ENCODE measurements around the gene MCC. TPM values are rescaled to one million over a fixed set of nuclear protein-coding genes. Genes with fewer than 3 reads are reported as not detected.

Gene MCC
- total and polyA plus RNA-seq, 4 donors = 1.6 to 38.6 (median 11.2) TPM

DNA sequence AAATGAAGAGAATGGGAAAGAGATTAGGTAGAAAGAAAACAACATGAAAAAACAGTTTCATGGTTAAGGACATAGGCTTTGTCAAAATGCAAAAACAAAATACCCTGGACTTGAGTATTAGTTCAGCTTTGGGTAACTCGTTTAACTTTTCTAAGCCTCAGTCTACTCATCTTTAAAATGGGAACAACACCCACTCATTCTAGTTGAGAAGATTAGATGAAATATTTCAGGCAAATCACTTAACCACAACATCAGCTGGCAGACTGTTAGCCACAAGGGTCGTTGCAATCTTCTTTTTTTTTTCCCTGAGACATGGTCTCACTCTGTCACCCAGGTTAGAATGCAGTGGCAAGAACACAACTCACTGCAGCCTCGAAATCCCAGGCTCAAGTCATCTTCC, 326.0 kb downstream of the MCC start:
- H3K27me3 ChIP-seq (ENCODE audit: control insufficient read depth in 3 of 3, insufficient read depth in 3 of 3, low read length in 2 of 3) = no peaks in the 10 kb centered on the region
- ATAC-seq (ENCODE audit: insufficient read depth, low FRiP score) (no peak), DNase-seq (no peak)
- H3K4me1 ChIP-seq (ENCODE audit: control insufficient read depth in 5 of 5, insufficient read depth in 5 of 5, low read length in 5 of 5) = peaks cover 6 to 37% (median 20%) of the 10 kb centered on the region in 5 donors
- TF ChIP-seq CTCF (IDR thresholded peaks at IDR 0.05; ENCODE audit: control extremely low read depth, extremely low read depth) = no peak
- no peak overlapping the region for H3K27ac ChIP-seq (ENCODE audit: low read depth in 1 of 2, low read length in 1 of 2)
- 60 to 61% methylated on average over 3 of the region's 3 CpGs for WGBS, 2 donors
- no peaks in the 10 kb centered on the region for H3K36me3 ChIP-seq (ENCODE audit: control insufficient read depth in 4 of 4, insufficient read depth in 4 of 4, low read length in 4 of 4)
- no peak overlapping the region for H3K4me3 ChIP-seq
- no peak overlapping the region for H3K9ac ChIP-seq (ENCODE audit: insufficient read depth in 1 of 2, low read length in 2 of 2)
- no peaks in the 10 kb centered on the region for H3K9me3 ChIP-seq (ENCODE audit: control insufficient read depth in 4 of 4, insufficient read depth in 3 of 4, low read length in 3 of 4)

DNA sequence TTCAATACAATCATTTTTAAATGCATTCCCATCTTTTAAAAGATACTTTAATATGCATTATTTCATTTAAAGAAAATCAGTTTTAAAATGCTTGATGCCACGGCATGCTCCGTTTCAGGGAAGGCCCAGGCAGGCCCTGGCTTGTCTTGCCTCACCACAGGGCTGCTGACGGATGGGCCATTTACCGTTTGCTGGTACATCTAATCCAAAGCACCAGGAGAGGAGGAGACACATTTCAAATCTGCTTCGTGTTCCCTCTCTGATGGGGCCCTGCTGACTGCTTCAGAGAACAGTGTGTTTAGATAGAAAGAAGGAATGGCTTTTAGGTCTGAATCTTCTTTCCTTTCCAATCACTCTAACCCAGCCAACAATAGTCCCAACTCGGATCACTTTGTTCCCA, 326.4 kb downstream of the MCC start:
- TF ChIP-seq CTCF (IDR thresholded peaks at IDR 0.05; ENCODE audit: control extremely low read depth, extremely low read depth) = no peak
- no peak overlapping the region for H3K4me3 ChIP-seq
- DNase-seq (no peak), ATAC-seq (ENCODE audit: insufficient read depth, low FRiP score) (no peak)
- H3K9me3 ChIP-seq (ENCODE audit: control insufficient read depth in 4 of 4, insufficient read depth in 3 of 4, low read length in 3 of 4) = no peaks in the 10 kb centered on the region
- H3K27me3 ChIP-seq (ENCODE audit: control insufficient read depth in 3 of 3, insufficient read depth in 3 of 3, low read length in 2 of 3) = no peaks in the 10 kb centered on the region
- peaks cover 2 to 33% (median 16%) of the 10 kb centered on the region in 5 donors for H3K4me1 ChIP-seq (ENCODE audit: control insufficient read depth in 5 of 5, insufficient read depth in 5 of 5, low read length in 5 of 5)
- no peak overlapping the region for H3K27ac ChIP-seq (ENCODE audit: low read depth in 1 of 2, low read length in 1 of 2)
- 89 to 90% methylated on average over 6 of the region's 6 CpGs for WGBS, 2 donors
- H3K9ac ChIP-seq (ENCODE audit: insufficient read depth in 1 of 2, low read length in 2 of 2) = no peak overlapping the region
- no peaks in the 10 kb centered on the region for H3K36me3 ChIP-seq (ENCODE audit: control insufficient read depth in 4 of 4, insufficient read depth in 4 of 4, low read length in 4 of 4)

GRCh38 chr5:113157886-113158285, 330.4 kb downstream of the MCC start:
- no peaks in the 10 kb centered on the region for H3K27me3 ChIP-seq (ENCODE audit: control insufficient read depth in 3 of 3, insufficient read depth in 3 of 3, low read length in 2 of 3)
- H3K27ac ChIP-seq (ENCODE audit: low read depth in 1 of 2, low read length in 1 of 2) = no peak overlapping the region
- 87 to 93% methylated on average over 4 of the region's 4 CpGs for WGBS, 2 donors

More at GRCh38 chr5:113157886-113158285, 330.4 kb downstream of the MCC start:
- H3K9ac ChIP-seq (ENCODE audit: insufficient read depth in 1 of 2, low read length in 2 of 2) = no peak overlapping the region
- H3K36me3 ChIP-seq (ENCODE audit: control insufficient read depth in 4 of 4, insufficient read depth in 4 of 4, low read length in 4 of 4) = peaks cover 0 to 3% (median 0%) of the 10 kb centered on the region in 4 donors
- no peak overlapping the region for H3K4me3 ChIP-seq
- peaks cover 0 to 7% (median 0%) of the 10 kb centered on the region in 5 donors for H3K4me1 ChIP-seq (ENCODE audit: control insufficient read depth in 5 of 5, insufficient read depth in 5 of 5, low read length in 5 of 5)
- peaks cover 0 to 3% (median 0%) of the 10 kb centered on the region in 4 donors for H3K9me3 ChIP-seq (ENCODE audit: control insufficient read depth in 4 of 4, insufficient read depth in 3 of 4, low read length in 3 of 4)
- TF ChIP-seq CTCF (IDR thresholded peaks at IDR 0.05; ENCODE audit: control extremely low read depth, extremely low read depth) = no peak
- no peak for DNase-seq
- no peak for ATAC-seq (ENCODE audit: insufficient read depth, low FRiP score)
